Lower leg skin (tissue), 3 donors: Measurements from ENCODE around the gene INHBA.

Source experiments
- CTCF ChIP-seq, 3 donors: fragments of 450-650 bp; IDR thresholded peaks; one replicate each; pipeline ENCODE4 v1.5.1; 2016; ENCODE audit warnings: antibody characterized with exemption in 3 of 3, mild to moderate bottlenecking in 3 of 3, moderate library complexity in 2 of 3
- POLR2A ChIP-seq, 2 donors: fragments of 450-650 bp; IDR thresholded peaks; one replicate each; pipeline ENCODE4 v1.6.1; 2016 to 2017; ENCODE audit warnings: antibody characterized with exemption in 2 of 2, mild to moderate bottlenecking in 1 of 2, moderate library complexity in 1 of 2

- TF ChIP-seq POLR2A (IDR thresholded peaks at IDR 0.05): no peak
- no peak for TF ChIP-seq CTCF (IDR thresholded peaks at IDR 0.05)
Observed at GRCh38 chr7:41691286-41692190, 11.4 kb downstream of the INHBA start.
